K562 treated with DMSO at 1 percent for 48 hours (cell line): ENCODE data around the gene LEPR. TPM values are rescaled to one million over a fixed set of nuclear protein-coding genes. Genes with fewer than 3 reads are reported as not detected.

ENCODE experiments used
- total RNA-seq: library from RNA; unstranded; fragments of 300-600 nt; gene quantifications from 2 replicates; pipeline ENCODE4 v1.2.3, GENCODE V29; 2022; ENCODE audit warnings: low replicate concordance; ENCODE audit errors: extremely low read depth

Gene LEPR
- total RNA-seq = not detected in 2 replicates

GRCh38 chr1:65420590-65421350, at the start of gene LEPR, which contains the start of gene LEPROT:
Gene LEPR, plus strand, starts transcription at chr1:65420668. Its CDS starts 144,898 bp downstream, at chr1:65565566.
Gene LEPROT, plus strand, starts transcription at chr1:65420668. Its CDS starts 57 bp downstream, at chr1:65420725.

Other genes starting within 250 kb of the LEPR start
- gene DNAJC6, start 111.1 kb upstream of the LEPR start, total RNA-seq = not detected in 2 replicates
- not detected in 2 replicates for gene LEPROT, start within 50 bp of the LEPR start, total RNA-seq